Neutrophil (primary cell): Measurements from ENCODE around the gene MDM4.
"Not testable (repeated sequence)": the region's sequence is repeated elsewhere in the genome, so short reads cannot be mapped to it uniquely, and the experiment has no call there.

Experiments used
- H3K27ac ChIP-seq: fragments of 200-600 bp; sonication (generic); 2 replicates; pipeline ENCODE4 v1.5.1; 2016; ENCODE audit warnings: mild to moderate bottlenecking, moderate library complexity
- H3K27me3 ChIP-seq: fragments of 200-600 bp; sonication (generic); 2 replicates; pipeline ENCODE4 v1.6.0; 2016; ENCODE audit warnings: mild to moderate bottlenecking
- H3K36me3 ChIP-seq: fragments of 200-600 bp; sonication (generic); 2 replicates; pipeline ENCODE4 v1.5.1; 2017
- H3K4me1 ChIP-seq, 2 experiments: fragments of 200-600 bp in 1 of 2; sonication (generic) in 1 of 2; 1 replicate in 1 of 2; 2 replicates in 1 of 2; pipeline versions ENCODE4 v1.5.1 to v1.6.1; 2013 to 2016; ENCODE audit warnings: low read depth in 1 of 2, low read length in 1 of 2, mild to moderate bottlenecking in 1 of 2, moderate library complexity in 1 of 2; ENCODE audit not compliant: control insufficient read depth in 1 of 2, insufficient read depth in 1 of 2
- H3K4me3 ChIP-seq, 2 experiments: fragments of 200-600 bp in 1 of 2; sonication (generic) in 1 of 2; 1 replicate in 1 of 2; 2 replicates in 1 of 2; pipeline ENCODE4 v1.5.1; 2013 to 2016; ENCODE audit warnings: low read depth in 1 of 2, low read length in 1 of 2, mild to moderate bottlenecking in 1 of 2, moderate library complexity in 1 of 2
- H3K9me3 ChIP-seq: fragments of 200-600 bp; sonication (generic); 2 replicates; pipeline ENCODE4 v1.5.1; 2016
- TF ChIP-seq, protein P1 (sequence below): fragments of 200-600 bp; sonication (generic); IDR thresholded peaks from 2 replicates; pipeline ENCODE4 v1.5.1; 2016; ENCODE audit warnings: antibody characterized with exemption

The MDM4 gene

DNA sequence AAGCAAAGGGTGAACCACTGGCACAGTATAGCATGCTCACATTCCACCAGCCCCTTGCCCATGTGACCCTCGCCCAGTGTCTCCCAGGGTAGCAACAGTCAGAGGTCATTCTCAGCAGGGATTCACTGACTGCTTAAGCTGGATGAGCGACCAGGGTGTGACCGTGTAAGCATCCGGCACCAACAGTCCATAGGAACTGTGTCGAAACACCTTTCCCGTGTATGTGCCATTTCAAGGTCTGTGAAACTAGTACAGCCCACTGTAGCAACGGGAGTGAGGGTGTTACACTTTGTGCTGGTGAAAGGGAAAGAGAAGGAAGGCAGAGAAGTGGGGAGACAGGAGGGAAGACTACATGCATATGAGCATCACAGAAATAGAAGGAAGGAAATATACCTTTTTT is 32.4 kb upstream of the MDM4 start:
- Histone ChIP-seq H3K36me3 (no peaks in the 10 kb centered on the region), H3K27me3 (peaks cover 12% of the 10 kb centered on the region), H3K4me1 (peaks cover 7 to 11% of the 10 kb centered on the region in 2 experiments), H3K4me3 (no peak overlapping the region), H3K27ac (no peak overlapping the region), H3K9me3 (no peaks in the 10 kb centered on the region)
- TF ChIP-seq, protein P1, sequence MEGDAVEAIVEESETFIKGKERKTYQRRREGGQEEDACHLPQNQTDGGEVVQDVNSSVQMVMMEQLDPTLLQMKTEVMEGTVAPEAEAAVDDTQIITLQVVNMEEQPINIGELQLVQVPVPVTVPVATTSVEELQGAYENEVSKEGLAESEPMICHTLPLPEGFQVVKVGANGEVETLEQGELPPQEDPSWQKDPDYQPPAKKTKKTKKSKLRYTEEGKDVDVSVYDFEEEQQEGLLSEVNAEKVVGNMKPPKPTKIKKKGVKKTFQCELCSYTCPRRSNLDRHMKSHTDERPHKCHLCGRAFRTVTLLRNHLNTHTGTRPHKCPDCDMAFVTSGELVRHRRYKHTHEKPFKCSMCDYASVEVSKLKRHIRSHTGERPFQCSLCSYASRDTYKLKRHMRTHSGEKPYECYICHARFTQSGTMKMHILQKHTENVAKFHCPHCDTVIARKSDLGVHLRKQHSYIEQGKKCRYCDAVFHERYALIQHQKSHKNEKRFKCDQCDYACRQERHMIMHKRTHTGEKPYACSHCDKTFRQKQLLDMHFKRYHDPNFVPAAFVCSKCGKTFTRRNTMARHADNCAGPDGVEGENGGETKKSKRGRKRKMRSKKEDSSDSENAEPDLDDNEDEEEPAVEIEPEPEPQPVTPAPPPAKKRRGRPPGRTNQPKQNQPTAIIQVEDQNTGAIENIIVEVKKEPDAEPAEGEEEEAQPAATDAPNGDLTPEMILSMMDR = no peak

DNA sequence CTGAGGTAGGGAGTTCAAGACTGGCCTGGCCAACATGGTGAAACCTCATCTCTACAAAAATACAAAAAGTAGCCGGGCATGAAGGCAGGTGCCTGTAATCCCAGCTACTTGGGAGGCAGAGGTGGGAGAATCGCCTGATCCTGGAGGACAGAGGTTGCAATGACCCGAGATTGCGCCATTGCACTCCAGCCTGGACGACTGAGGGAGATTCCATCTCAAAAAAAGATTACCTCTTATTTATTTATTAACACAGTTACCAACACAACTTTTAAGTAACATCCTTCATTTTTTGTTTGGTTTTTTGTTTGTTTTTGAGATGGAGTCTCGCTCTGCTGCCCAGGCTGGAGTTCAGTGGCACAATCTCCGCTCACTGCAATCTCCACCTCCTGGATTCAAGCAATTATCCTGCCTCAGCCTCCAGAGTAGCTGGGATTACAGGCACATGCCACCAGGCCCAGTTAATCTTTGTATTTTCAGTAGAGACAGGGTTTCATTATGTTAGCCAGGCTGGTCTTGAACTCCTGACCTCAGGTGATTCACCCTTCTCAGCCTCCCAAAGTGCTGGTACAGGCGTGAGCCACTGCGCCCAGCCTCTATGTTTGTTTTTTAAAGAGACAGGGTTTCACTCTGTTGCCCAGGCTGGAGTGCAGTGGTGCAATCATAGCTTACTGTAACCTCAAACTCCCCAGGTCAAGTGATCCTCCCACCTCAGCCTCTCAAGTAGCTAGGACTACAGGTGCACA is 29.5 kb upstream of the MDM4 start:
- H3K9me3 ChIP-seq, H3K27ac ChIP-seq, H3K4me3 ChIP-seq, H3K36me3 ChIP-seq: not testable (repeated sequence)
- Histone ChIP-seq H3K27me3 (peaks cover 21% of the 10 kb centered on the region), H3K4me1 (peaks cover 7 to 16% of the 10 kb centered on the region in 2 experiments)

DNA sequence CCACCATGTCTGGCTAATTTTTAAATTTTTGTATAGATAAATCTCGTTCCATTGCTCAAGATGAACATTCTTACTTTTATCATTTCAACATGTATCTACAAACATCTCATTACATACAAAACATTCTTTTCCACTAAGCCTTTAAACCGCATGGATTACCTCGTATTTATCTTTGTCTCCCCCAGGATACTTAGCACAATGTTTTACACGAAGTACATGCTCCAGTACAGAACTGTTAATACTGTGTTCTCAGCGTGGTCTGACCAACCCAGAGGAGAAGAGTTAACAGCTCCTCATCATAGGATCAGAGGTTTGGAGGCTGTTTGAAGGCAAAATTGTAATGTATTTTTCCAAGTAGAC is 29.0 kb upstream of the MDM4 start:
- TF ChIP-seq, protein P1 = no peak
- H3K27me3 ChIP-seq = peaks cover 26% of the 10 kb centered on the region
- no peak overlapping the region for H3K27ac ChIP-seq

DNA sequence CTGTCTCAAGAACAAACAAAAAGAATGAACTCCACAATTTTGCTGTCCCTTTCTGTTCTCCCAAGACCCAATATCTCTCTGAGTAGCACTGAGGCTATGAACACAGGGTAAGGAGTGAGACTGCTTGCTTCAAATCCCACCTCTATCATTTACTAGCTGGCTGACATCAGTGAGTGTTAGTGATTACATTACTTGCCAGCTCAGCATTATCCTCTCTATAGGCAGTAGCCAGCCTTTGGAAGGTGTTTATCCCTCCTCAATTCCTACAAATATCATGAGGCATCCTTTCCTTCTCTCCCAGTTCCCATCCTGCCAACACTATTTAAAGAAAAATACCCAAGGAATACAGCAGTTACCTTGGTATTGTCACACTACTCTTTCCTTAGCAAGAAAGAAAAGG is 24.6 kb upstream of the MDM4 start:
- no peak overlapping the region for H3K4me3 ChIP-seq
- peaks cover 69% of the 10 kb centered on the region for H3K27me3 ChIP-seq
- H3K4me1 ChIP-seq = peaks cover 23 to 25% of the 10 kb centered on the region in 2 experiments
- H3K27ac ChIP-seq = no peak overlapping the region
- no peaks in the 10 kb centered on the region for H3K9me3 ChIP-seq
- no peaks in the 10 kb centered on the region for H3K36me3 ChIP-seq
- TF ChIP-seq, protein P1 = no peak

More for the DNA sequence above, 29.0 kb upstream of the MDM4 start:
- Histone ChIP-seq H3K9me3 (no peaks in the 10 kb centered on the region), H3K36me3 (no peaks in the 10 kb centered on the region), H3K4me3 (no peak overlapping the region), H3K4me1 (peaks cover 7 to 16% of the 10 kb centered on the region in 2 experiments)

DNA sequence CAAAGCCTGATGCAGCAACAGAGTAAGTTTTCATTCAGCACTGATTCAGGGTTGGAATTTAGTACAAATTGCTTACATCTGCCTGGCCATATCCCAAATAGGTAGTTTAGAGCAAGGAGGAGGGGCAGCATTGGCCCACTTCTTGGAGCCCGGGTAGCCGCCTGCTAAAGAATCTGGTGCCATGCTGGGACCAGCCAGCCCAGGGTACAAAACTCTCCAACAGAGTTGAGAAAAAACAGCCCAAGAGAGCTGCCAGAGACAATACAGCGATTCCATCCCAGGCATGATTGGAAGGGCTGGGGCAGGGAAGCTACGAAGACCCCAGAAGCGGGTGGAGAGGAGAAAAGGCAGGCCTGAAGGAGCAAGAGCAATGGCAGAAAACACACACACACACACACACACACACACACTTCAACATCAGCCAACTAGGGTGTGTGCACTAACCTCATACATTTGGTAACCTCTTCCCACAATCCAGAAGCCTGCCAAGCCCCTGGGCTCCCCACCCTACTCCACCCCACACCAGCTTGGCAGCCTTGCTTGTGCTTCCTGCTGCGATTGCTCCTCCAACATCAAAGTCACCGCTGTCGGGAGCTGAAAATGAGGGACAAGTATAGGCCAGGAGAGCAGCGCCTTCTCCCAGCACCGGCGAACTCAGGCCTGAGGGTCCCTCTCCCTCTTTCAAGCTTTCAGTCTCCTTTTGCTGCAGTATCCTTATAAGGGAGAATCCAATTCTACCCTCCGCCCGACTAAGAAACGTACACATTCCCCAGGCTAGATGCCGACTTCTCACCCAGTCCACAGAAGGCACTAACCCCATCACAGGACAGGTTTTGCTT is 22.8 kb upstream of the MDM4 start:
- peak overlapping the region; percentile 47 for H3K27ac ChIP-seq
- H3K4me3 ChIP-seq = peak overlapping the region; percentile 76 to 81
- peaks cover 78% of the 10 kb centered on the region for H3K27me3 ChIP-seq
- H3K4me1 ChIP-seq = peaks cover 23 to 25% of the 10 kb centered on the region in 2 experiments
- H3K36me3 ChIP-seq = no peaks in the 10 kb centered on the region
- TF ChIP-seq, protein P1 = no peak
- H3K9me3 ChIP-seq = no peaks in the 10 kb centered on the region

DNA sequence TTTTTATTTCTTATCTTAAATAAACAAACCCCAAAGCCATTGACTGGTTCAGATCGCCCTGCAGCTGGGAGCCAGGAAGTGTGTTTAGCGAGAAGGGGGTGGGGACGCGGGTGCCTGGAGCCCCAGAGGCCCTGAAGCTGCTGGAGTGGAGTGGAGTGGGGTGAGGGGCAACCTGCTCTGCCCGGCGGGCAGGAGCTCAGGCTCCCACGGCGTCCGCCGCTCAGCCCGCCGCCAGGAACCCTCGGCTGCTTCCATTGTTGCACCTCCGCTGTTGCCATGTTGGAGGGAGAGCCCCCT is 22.3 kb upstream of the MDM4 start:
- Histone ChIP-seq H3K4me1 (peaks cover 27 to 29% of the 10 kb centered on the region in 2 experiments), H3K27me3 (peaks cover 77% of the 10 kb centered on the region), H3K36me3 (no peaks in the 10 kb centered on the region), H3K4me3 (peak overlapping the region; percentile 76 to 81), H3K9me3 (no peaks in the 10 kb centered on the region), H3K27ac (peak overlapping the region; percentile 47)
- TF ChIP-seq, protein P1 = no peak
